OCI-LY3 (cell line): ENCODE measurements around the gene PLRG1.
A peak's percentile ranks its signal among the peaks of the same experiment; 100 is the strongest.

Experiments used
- EZH2phosphoT487 ChIP-seq: fragments of 200-600 bp; shearing (Covaris generic); IDR thresholded peaks from 2 replicates; pipeline ENCODE4 v1.6.1; 2018; ENCODE audit warnings: antibody characterized with exemption, mixed run types, low read depth
- TF ChIP-seq, protein P1 (sequence below): fragments of 200-600, 300-600 bp; sonication (generic); IDR thresholded peaks from 2 replicates; pipeline ENCODE4 v1.5.1; 2014; ENCODE audit warnings: antibody characterized with exemption, low read length, low read depth

DNA sequence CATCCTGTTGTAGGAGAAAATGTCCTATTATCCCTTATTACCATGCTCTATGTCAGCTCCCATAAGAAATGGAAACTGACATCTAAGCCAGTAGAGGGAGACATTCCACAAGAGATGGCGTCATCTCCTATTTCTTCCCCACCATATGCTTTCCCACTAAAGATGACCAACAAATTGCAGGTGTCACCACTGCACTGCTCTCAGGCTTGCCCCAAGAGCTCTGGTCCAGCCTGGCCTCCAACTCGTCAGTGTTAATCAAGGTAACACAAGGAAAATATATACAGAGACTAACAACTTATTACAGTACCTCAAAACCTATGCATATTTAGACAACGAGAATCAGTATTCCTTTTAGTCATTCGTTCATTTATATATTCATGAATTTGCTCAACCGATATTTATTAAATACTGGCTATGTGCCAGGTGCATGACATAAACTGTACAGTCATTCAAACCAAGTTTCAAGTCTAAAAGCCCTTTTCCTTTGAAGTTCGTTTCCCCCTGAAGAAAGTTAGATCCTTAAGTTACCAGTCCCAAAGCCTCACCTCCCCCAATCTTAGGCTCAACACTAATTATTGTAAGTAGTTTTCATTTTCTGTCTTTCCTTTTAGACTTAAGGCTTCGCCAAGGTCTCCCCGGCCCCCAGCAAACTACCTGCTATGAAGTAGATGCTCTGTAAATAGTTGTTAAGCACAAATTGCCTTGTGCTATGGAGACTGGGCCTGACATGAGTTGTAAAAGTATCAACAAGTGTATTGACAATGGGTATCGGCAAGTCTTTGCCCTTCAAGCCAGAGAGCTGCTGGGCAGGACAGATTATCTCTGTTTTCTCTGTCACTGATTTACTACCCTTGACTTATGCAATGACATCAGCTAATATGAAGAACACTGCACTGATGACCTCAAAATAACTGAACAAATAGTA, 9.6 kb upstream of the PLRG1 start:
- TF ChIP-seq, protein P1, sequence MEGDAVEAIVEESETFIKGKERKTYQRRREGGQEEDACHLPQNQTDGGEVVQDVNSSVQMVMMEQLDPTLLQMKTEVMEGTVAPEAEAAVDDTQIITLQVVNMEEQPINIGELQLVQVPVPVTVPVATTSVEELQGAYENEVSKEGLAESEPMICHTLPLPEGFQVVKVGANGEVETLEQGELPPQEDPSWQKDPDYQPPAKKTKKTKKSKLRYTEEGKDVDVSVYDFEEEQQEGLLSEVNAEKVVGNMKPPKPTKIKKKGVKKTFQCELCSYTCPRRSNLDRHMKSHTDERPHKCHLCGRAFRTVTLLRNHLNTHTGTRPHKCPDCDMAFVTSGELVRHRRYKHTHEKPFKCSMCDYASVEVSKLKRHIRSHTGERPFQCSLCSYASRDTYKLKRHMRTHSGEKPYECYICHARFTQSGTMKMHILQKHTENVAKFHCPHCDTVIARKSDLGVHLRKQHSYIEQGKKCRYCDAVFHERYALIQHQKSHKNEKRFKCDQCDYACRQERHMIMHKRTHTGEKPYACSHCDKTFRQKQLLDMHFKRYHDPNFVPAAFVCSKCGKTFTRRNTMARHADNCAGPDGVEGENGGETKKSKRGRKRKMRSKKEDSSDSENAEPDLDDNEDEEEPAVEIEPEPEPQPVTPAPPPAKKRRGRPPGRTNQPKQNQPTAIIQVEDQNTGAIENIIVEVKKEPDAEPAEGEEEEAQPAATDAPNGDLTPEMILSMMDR, result peak; percentile 96
- no peak for TF ChIP-seq EZH2phosphoT487
